Loucy (cell line): ENCODE data around the gene SLC2A1.

ENCODE experiments used
- H2AFZ ChIP-seq: fragments of 200-600 bp; sonication (generic); 2 replicates; pipeline ENCODE4 v1.6.0; 2016; ENCODE audit warnings: antibody characterized with exemption, mild to moderate bottlenecking, low read length, moderate library complexity
- H3F3A ChIP-seq: fragments of 200-600 bp; 2 replicates; pipeline ENCODE4 v1.6.0; 2016; ENCODE audit warnings: antibody characterized with exemption, low read depth, mild to moderate bottlenecking
- H3K27me3 ChIP-seq: fragments of 200-600 bp; sonication (generic); 2 replicates; pipeline ENCODE4 v1.6.1; 2014; ENCODE audit warnings: low read length, mild to moderate bottlenecking; ENCODE audit not compliant: insufficient read depth, poor library complexity, severe bottlenecking
- H3K36me3 ChIP-seq: fragments of 200-600 bp; sonication (generic); 2 replicates; pipeline ENCODE4 v1.6.1; 2016; ENCODE audit warnings: low read length; ENCODE audit not compliant: insufficient read depth
- H3K4me1 ChIP-seq: fragments of 200-600 bp; sonication (generic); 2 replicates; pipeline ENCODE4 v1.5.1; 2014; ENCODE audit warnings: low read length, mild to moderate bottlenecking; ENCODE audit not compliant: insufficient read depth, poor library complexity, severe bottlenecking
- H3K4me2 ChIP-seq: fragments of 200-600 bp; sonication (generic); 2 replicates; pipeline ENCODE4 v1.6.0; 2014; ENCODE audit warnings: antibody characterized with exemption, low read length, low read depth, mild to moderate bottlenecking; ENCODE audit not compliant: poor library complexity, severe bottlenecking
- H3K4me3 ChIP-seq: fragments of 200-600 bp; sonication (generic); 2 replicates; pipeline ENCODE4 v1.5.1; 2014; ENCODE audit warnings: low read length, mild to moderate bottlenecking, mixed read lengths; ENCODE audit not compliant: poor library complexity, severe bottlenecking
- H3K79me2 ChIP-seq: fragments of 200-600 bp; sonication (generic); 2 replicates; pipeline ENCODE4 v1.6.1; 2014; ENCODE audit warnings: low read length; ENCODE audit not compliant: insufficient read depth
- H3K9ac ChIP-seq: fragments of 200-600 bp; sonication (generic); 2 replicates; pipeline ENCODE4 v1.6.0; 2014; ENCODE audit warnings: mild to moderate bottlenecking, low read depth, low read length, moderate library complexity; ENCODE audit not compliant: poor library complexity, severe bottlenecking
- H3K9me2 ChIP-seq: fragments of 200-600 bp; sonication (generic); replicated peaks from 2 replicates; pipeline ENCODE4 v1.6.1; 2016; ENCODE audit warnings: low read depth, low read length, mixed read lengths
- H3K9me3 ChIP-seq: fragments of 200-600 bp; sonication (generic); 2 replicates; pipeline ENCODE4 v1.6.1; 2014; ENCODE audit warnings: mild to moderate bottlenecking, antibody characterized with exemption, low read length, low read depth; ENCODE audit not compliant: insufficient read depth
- H4K20me1 ChIP-seq: fragments of 200-600 bp; sonication (generic); 2 replicates; pipeline ENCODE4 v1.6.0; 2014; ENCODE audit warnings: antibody characterized with exemption, low read length, mild to moderate bottlenecking; ENCODE audit not compliant: insufficient read depth, poor library complexity, severe bottlenecking
- EZH2phosphoT487 ChIP-seq: fragments of 200-600 bp; IDR thresholded peaks from 2 replicates; pipeline ENCODE4 v1.6.1; 2018; ENCODE audit warnings: antibody characterized with exemption, mild to moderate bottlenecking, moderate library complexity, borderline replicate concordance
- TF ChIP-seq, protein P1 (sequence below): fragments of 200-600 bp; sonication (generic); conservative IDR thresholded peaks from 2 replicates; pipeline ENCODE4 v1.5.1; 2014; ENCODE audit warnings: mild to moderate bottlenecking, antibody characterized with exemption, low read length

The SLC2A1 gene

DNA sequence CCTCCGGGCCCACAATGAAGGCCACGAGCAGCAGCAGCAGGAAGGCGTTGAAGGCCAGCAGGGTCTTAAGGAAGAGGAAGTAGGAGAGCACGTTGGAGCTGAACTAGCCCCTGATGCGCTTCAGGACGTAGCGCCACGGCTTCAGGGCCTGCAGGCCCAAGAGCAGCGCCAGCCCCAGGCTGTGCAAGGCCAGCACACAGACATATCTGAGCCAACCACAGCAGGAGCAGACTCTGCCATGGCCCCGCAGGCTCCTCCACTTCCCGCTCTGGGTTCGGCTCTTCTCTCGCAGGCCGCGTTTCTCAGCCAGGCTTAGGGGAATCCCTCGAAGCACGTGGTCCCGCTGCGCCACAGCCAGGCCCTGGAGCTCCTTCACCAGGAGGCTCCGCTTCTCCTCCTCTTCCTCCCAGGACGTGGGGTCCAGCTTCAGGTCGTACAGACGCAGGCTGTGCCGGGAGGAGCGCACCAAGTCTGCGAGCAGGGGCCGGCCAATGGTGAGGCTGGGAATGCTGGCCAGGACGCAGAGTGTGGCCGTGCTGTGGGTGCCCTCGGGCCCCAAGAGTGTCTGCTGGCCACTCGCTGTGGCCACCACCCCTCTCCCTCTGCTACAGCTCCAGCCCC, 70.5 kb downstream of the SLC2A1 start:
- H3K9ac ChIP-seq: no peak overlapping the region

DNA sequence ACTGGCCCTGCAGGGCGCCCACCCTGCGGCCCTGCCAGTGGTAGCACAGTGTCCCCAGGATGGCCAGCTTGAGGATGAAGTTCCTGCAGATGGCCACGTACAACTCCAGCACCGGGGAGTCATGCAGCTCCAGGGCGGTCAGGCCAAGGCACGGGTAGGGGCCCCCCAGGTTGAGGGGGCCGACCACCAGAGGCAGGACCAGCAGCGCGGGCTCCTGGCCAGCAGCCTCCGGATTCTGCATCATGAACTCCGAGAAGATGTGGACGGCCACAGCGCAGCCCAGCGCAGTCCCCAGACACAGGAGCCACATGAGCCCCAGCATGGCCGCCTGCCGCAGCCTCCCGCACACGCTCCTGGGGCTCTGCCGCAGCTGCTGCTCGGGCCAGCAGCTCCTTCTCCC, 71.3 kb downstream of the SLC2A1 start:
- H3K4me1 ChIP-seq: no peaks in the 10 kb centered on the region
- H3K79me2 ChIP-seq: no peaks in the 10 kb centered on the region
- H3K4me3 ChIP-seq: no peak overlapping the region
- no peaks in the 10 kb centered on the region for H4K20me1 ChIP-seq
- no peak overlapping the region for H3K9ac ChIP-seq
- no peaks in the 10 kb centered on the region for H3K9me2 ChIP-seq
- no peaks in the 10 kb centered on the region for H3F3A ChIP-seq
- H3K36me3 ChIP-seq: no peaks in the 10 kb centered on the region
- H3K4me2 ChIP-seq: no peak overlapping the region
- no peaks in the 10 kb centered on the region for H3K27me3 ChIP-seq
- no peaks in the 10 kb centered on the region for H3K9me3 ChIP-seq
- no peak for TF ChIP-seq EZH2phosphoT487
- TF ChIP-seq, protein P1, sequence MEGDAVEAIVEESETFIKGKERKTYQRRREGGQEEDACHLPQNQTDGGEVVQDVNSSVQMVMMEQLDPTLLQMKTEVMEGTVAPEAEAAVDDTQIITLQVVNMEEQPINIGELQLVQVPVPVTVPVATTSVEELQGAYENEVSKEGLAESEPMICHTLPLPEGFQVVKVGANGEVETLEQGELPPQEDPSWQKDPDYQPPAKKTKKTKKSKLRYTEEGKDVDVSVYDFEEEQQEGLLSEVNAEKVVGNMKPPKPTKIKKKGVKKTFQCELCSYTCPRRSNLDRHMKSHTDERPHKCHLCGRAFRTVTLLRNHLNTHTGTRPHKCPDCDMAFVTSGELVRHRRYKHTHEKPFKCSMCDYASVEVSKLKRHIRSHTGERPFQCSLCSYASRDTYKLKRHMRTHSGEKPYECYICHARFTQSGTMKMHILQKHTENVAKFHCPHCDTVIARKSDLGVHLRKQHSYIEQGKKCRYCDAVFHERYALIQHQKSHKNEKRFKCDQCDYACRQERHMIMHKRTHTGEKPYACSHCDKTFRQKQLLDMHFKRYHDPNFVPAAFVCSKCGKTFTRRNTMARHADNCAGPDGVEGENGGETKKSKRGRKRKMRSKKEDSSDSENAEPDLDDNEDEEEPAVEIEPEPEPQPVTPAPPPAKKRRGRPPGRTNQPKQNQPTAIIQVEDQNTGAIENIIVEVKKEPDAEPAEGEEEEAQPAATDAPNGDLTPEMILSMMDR: no peak
- no peak overlapping the region for H2AFZ ChIP-seq

More for the DNA sequence above, 70.5 kb downstream of the SLC2A1 start:
- Histone ChIP-seq H3K79me2 (no peaks in the 10 kb centered on the region), H3K27me3 (no peaks in the 10 kb centered on the region), H3K36me3 (no peaks in the 10 kb centered on the region), H3K9me3 (no peaks in the 10 kb centered on the region), H3K4me1 (no peaks in the 10 kb centered on the region), H3F3A (no peaks in the 10 kb centered on the region), H3K9me2 (no peaks in the 10 kb centered on the region), H3K4me3 (no peak overlapping the region), H2AFZ (no peak overlapping the region), H3K4me2 (no peak overlapping the region), H4K20me1 (no peaks in the 10 kb centered on the region)
- TF ChIP-seq, protein P1: no peak
- no peak for TF ChIP-seq EZH2phosphoT487

DNA sequence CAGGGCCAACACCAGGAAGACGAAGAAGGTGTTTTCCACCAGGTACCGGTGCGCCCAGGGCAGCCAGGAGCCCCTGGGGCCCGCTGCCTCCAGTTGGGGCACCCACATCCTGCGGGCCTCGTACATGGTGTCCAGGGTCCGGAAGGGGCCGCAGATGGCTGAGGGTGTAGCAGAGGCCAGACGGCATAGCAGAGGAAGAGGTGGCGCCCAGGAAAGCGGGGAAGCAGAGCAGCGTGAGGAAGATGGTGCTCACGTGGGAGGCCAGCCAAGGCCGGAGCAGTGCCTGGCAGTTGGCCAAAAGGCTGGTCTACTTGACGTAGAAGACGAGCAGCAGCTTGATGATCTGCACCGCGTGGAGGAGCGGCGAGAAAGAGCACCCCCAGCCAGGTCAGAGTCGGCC, 71.9 kb downstream of the SLC2A1 start:
- Histone ChIP-seq H3K27me3 (no peaks in the 10 kb centered on the region), H3K4me1 (no peaks in the 10 kb centered on the region), H4K20me1 (no peaks in the 10 kb centered on the region), H3K9me3 (no peaks in the 10 kb centered on the region), H3K9me2 (no peaks in the 10 kb centered on the region), H3K9ac (no peak overlapping the region), H2AFZ (no peak overlapping the region), H3K4me2 (no peak overlapping the region), H3K4me3 (no peak overlapping the region), H3K36me3 (no peaks in the 10 kb centered on the region), H3K79me2 (no peaks in the 10 kb centered on the region), H3F3A (no peaks in the 10 kb centered on the region)
- no peak for TF ChIP-seq EZH2phosphoT487
- TF ChIP-seq, protein P1: no peak
